NCI-H1105 (cell line): Measurements from ENCODE around the gene DLG2.
"Not testable (repeated sequence)": the region's sequence is repeated elsewhere in the genome, so short reads cannot be mapped to it uniquely, and the experiment has no call there.

Source experiments
- DNase-seq: peaks from one replicate; lab custom pipeline; 2025; lab: John Stamatoyannopoulos, UW

Gene DLG2

DNA sequence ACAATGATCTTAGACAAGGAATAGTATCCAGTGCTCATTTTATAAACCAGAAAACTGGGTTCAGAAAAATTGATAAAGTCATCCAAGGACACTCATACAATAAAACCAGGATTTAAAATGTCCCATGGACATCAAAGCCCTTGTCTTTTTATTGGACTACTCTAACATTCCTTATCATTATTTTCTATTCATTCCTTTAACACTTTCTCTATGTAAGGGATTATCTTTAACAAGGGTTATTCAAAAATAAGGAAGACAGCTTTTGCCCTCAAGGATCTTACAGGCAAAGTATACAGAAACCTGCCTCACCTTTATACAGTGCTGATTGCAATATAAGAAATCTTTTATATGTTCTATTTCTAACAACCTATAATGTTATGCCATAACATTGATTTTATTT lies 790.8 kb downstream of the DLG2 start:
- DNase-seq: no peak

DNA sequence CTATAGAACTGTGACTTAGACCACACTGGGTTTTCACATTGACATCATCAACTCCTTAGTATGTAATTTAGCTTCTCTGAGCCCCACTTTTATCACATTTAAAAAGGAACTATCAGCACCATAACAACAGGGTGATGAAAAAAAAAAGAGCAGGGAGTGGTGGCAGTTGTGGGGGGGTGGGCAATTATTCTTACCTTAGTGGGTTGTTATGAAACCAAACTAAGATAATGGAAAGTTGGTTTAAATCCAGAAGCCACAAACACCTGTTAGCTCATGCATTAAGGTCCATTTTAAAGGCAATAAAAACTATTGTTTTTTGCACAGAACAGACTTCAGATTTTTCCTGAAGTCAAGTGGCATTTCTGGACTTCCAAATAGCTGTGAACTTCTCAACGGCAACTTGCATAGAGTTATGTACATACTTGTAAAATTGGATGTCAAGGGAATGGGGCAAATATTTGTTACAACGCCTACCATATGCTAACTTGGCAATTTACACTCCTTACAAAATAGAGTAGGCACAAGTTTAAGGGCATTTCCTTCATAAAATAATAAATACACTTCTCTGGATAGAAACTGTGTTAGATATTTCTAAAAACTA lies 793.6 kb downstream of the DLG2 start:
- no peak for DNase-seq

GRCh38 chr11:84830372-84830771 lies 796.8 kb downstream of the DLG2 start:
- DNase-seq: no peak

GRCh38 chr11:84829162-84829561 lies 798.0 kb downstream of the DLG2 start:
- no peak for DNase-seq

DNA sequence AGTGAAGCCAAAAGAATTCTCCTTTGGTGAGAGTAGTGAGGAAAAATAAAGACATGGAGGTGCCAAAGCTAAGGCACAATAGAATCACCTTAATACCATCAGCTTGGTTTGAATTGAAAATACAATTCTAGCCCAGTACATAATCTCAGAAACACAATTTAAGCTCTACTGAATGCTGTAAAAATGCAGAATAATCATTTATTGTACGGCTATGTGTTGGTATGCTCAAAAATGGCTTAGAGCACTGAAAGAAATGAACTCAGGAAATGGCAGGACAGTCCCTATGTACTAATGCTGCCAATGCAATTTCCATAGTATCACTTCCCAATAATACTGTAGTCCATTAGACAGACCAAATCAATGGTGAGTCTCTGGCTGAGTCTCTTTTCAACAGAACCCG lies 798.5 kb downstream of the DLG2 start:
- no peak for DNase-seq

GRCh38 chr11:84825106-84825660 lies 802.0 kb downstream of the DLG2 start:
- no peak for DNase-seq

DNA sequence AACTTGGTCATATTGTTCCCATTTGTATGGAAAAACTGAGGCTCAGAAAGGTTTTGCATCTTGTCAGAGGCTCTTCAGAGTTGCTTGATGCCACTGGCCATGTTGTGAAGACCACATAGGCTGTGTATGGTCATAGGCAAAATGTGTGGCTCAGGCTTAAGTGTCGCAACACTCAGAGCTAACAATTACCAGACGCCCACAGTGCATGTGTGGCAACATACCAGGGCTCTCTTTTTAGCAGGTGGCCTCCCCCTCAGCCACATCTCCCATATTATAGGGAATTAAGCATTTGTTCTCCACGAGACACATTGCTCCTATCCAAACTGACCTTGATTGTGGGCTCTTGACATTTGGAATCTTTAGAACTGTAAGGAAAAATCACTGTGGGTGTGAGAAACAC lies 802.5 kb downstream of the DLG2 start:
- no peak for DNase-seq

DNA sequence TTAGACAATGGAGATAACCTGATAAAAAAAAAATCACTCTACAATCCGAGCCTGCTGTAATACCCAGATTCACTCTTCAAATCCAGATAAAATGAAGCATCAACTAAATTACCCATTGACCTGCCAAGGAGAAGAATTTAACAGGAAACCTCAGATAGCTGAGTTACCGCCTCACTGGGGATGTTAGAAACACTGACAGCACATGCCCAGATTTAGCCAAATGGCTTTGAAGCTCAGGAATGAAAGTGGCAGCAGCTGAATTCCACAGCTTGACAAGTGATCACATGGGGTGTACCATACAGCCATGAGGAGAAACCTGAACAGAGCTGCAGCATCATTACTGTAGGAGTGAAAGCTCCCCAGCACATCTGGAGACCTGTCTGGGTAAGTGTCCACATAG lies 807.6 kb downstream of the DLG2 start:
- no peak for DNase-seq

GRCh38 chr11:84819128-84819527 lies 808.0 kb downstream of the DLG2 start:
- DNase-seq: no peak

- DNase-seq: no peak
Measured at GRCh38 chr11:84817998-84818397, 809.1 kb downstream of the DLG2 start.

- no peak for DNase-seq
Measured at GRCh38 chr11:84812471-84812969, 814.6 kb downstream of the DLG2 start.

- DNase-seq: no peak
Measured at GRCh38 chr11:84806354-84806753, 820.8 kb downstream of the DLG2 start.

DNA sequence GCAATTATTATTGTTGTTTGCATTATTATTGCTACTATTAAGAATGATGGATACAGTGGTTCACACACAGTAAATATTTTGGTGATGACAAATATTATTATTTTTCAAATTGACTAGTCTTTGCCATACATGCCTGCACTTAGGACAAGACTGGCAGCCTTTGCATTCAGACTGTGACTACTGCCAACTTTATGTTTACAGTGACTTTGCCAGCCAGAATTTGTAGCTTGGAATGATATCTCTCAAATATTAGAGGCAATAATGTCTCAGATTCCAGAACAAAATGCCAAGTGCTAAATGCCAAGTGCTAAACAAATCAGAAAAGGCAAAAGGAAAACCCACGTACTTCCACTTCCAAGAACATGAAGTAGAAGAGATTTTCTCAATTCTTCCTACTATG lies 823.1 kb downstream of the DLG2 start:
- DNase-seq: no peak

- peak; percentile 1 for DNase-seq
Measured at GRCh38 chr11:84800755-84801346, 826.3 kb downstream of the DLG2 start.

GRCh38 chr11:84799112-84799511 lies 828.0 kb downstream of the DLG2 start:
- no peak for DNase-seq

DNA sequence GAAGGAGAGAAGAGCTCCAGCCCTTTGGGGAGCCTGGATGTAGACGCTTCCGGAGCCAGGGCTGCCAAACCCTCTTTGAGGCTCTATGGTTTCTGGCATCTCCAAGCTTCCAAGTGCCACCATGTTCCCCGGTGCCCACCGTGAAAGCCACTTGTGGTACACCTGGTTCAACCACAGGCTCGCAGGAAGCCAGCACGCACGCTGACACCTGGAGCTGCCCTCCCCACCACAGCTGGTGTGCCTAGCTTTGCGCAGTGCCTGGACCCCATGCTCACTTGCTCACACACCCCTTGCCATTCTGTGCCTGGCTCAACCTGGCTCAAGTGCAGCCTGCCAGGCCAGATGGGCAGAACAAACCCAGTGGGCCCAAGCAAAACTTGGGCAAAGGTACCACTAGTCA lies 831.4 kb downstream of the DLG2 start:
- no peak for DNase-seq

DNA sequence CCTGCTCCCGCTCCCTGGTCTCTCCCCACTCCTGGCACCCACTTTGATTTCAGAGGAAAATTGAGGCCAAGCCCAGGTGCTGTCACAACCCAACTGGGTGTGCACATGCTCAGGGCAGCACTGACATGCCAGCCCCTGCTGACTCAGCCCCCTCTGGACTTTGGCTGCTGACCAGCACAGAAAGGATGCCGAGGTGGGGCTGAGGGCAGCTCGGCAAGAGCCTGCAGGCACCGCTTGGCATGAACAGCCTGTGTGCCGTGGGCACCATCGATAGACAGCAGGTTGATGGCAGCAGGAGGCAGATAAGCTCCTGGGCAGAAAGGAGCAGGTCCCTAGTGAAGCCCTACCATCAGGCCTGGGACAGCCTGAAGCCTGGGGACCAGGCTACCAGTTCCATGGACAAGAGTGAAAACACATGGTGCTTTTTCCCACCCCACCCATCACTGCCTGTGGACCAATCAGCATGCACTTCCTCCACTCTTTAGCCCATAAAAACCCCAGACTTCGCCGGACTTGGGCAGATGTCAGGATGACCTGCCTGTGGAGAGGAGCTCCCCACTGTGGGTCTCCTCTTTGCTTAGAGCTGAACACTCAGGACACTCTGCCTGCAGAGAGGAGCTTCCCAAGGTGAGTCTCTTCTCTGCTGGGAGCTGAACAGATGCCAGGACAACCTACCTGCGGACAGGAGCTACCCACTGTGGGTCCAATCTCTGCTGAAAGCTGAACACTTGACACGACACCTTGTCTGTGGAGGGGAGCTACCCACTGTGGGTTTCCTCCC lies 832.3 kb downstream of the DLG2 start:
- no peak for DNase-seq

DNA sequence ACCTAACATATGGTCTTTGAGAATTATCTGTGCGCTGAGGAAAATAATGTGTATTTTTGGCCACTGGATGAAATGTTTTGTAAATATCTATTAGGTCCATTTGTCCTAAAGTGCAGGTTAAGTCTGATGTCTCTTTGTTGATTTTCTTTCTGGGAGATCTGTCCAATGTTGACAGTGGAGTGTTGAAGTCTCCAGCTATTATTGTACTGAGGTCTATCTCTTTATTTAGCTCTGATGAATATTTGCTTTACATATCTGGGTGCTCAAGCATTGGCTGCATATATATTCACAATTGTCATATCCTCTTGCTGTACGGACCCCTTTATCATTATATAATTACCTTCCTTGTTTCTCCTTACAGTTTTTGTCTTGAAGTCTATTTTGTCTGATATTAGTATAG lies 833.8 kb downstream of the DLG2 start:
- no peak for DNase-seq

DNA sequence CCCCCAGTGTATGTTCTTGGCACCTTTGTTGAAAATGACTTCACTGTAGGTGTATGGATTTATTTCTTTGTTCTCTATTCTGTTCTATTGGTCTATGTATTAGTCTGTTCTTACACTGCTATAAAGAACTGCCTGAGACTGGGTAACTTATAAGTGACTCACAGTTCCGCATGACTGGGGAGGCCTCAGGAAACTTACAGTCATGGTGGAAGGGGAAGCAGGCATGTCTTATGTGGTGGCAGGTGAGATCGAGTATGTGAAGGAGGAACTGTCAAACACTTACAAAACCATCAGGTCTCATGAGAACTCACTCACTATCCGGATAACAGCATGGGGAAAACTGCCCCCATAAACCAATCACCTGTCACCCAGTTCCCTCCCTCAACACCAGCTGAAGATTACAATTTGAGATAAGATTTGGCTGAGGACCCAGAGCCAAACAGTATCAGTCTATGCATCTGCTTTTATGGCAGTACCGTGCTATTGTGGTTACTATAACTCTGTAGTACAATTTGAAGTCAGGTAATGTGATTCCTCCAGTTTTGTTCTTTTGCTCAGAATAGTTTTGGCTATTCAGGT lies 836.2 kb downstream of the DLG2 start:
- no peak for DNase-seq

DNA sequence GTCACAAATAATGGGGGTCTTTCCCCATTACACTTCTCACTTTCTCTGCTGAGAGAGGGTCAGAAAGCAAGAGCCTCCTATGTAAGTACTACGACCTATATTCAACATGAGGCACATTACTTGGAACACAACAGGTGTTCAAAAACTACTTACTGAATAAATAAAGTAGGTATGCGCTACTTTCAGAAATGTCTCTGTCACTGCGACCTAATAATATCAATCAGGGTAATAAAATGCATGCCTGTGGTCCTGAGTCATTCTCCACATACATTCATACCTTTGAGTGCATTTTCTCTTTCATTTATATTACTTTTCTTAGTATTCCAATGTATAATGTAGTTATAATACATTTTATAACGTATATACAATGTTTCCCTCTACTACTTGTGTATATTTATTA lies 838.9 kb downstream of the DLG2 start:
- DNase-seq: no peak

GRCh38 chr11:84784158-84784557 lies 843.0 kb downstream of the DLG2 start:
- not testable (repeated sequence) for DNase-seq

DNA sequence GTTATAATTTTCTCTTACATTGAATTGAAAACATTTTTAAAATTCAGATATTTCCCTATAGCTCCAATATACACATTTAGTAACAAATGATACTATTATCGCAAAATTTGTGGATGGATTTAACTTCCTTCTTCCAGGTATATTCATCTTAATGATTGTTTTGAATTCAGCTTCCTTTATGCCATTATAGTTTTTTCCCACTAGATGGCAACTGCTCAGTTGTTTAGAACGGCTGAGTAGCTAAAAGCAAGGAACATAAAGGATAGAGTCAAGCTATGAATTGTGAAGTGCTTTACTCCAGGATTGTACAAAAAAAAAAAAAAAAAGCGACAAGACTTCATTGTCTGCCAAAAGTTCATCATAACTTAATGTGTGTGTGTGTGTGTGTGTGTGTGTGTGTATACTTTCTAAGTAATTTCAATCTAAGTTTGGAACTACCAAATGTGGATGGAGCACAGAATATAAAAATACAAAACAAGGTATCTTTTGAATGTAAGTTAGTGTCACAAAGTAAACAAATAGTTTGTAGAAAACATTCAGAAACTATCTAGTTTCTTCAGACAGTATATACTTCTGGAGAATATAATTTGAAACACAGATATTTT lies 846.4 kb downstream of the DLG2 start:
- peak; percentile 10 for DNase-seq
